ENCODE data around the gene RPEL1.

The RPEL1 gene

DNA sequence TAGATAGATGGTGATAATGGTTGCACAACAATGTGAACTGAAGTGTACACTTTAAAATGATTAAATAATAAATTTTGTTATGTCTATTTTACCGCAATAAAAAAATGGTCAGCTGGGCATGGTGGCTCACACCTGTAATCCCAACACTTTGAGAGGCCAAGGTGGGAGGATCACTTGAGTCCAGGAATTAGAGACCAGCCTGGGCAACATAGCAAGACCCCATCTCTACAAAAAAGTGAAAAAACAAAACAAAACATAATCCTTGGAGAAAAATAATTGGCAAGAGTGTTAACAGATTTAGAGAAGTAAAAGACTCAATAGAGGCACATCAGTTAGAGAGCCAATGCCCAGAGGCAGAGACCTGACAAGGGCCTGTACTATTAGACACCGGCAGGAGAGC is 9.9 kb upstream of the RPEL1 start:
- TF ChIP-seq, protein P1, sequence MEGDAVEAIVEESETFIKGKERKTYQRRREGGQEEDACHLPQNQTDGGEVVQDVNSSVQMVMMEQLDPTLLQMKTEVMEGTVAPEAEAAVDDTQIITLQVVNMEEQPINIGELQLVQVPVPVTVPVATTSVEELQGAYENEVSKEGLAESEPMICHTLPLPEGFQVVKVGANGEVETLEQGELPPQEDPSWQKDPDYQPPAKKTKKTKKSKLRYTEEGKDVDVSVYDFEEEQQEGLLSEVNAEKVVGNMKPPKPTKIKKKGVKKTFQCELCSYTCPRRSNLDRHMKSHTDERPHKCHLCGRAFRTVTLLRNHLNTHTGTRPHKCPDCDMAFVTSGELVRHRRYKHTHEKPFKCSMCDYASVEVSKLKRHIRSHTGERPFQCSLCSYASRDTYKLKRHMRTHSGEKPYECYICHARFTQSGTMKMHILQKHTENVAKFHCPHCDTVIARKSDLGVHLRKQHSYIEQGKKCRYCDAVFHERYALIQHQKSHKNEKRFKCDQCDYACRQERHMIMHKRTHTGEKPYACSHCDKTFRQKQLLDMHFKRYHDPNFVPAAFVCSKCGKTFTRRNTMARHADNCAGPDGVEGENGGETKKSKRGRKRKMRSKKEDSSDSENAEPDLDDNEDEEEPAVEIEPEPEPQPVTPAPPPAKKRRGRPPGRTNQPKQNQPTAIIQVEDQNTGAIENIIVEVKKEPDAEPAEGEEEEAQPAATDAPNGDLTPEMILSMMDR (conservative IDR thresholded peaks at IDR 0.05; ENCODE audit: control insufficient read depth, insufficient read depth, low read depth, low read length) = no peak
- no peak for DNase-seq (ENCODE audit: low read depth)
- no peak overlapping the region for H3K4me3 ChIP-seq (ENCODE audit: control insufficient read depth, low read depth, low read length)

DNA sequence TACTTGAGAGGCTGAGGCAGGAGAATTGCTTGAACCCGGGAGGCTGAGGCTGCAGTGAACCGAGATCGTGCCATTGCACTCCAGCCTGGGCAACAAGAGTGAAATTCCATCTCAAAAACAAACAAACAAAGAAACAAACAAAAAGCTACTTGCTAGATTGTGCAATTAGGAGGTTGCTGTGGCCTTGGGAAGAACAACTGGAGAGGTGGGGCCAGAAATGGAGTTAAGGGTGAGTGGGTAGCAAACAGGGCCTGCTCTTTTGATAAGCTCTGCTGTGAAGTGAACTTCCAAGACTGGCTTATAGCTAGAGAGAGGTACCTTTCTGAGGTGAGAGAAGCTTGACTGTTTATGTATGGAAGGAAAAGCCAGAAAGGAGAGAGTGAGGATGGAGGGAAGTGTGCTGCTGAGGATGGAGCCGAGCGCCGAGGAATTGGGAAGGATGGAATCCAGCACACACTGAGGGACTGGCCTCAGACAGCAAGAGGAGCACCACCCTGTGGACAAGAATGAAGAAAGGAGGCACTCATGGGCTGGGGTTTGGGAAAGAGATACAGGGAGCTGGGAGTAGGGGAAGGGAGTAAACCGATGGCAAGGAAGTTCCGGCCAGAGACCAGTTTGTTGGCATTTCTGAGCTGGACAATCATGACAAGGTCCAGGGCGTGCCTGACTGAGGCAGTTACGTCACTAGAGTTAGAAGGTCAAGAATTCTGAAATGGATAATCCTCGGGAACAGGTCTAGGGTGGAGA is 7.0 kb upstream of the RPEL1 start:
- peak; percentile 55 for DNase-seq (ENCODE audit: low read depth)
- TF ChIP-seq, protein P1 (conservative IDR thresholded peaks at IDR 0.05; ENCODE audit: control insufficient read depth, insufficient read depth, low read depth, low read length) = peak; percentile 48
- no peak overlapping the region for H3K4me3 ChIP-seq (ENCODE audit: control insufficient read depth, low read depth, low read length)

DNA sequence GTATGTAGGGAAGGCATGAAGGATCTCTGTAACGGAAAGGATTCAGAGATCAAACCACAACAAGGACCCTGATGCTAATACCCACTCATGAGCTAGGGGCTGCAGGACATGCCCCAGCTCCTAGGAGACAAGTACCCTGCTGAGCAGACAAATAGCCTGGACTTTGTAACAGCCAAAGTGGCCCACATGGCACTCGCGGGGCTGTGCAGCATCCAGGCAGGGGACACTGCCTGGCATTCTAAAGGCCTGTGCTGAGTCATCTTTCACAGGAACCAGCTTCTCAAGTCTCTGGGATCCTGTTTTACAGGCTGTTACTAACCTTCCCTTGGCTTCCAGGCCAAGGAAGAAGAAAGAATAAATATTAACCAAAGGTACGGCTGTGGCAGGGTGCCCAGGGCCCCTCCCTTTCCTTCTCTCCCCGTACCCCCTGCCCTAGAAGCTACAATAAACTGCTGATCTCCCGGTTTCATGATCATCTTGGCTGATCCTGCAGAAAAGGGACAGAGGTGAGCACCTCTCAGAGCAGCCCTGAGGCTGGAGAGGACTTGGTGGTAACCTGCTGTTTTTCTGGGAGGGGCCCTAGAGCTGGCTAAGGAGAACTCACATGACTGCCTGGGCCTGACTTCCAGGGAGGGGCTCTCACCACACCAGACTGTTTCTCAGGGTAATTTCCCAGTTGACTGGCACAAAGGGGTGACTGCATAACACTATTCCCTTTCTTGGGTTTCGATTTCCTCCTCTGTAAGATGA is 4.2 kb upstream of the RPEL1 start:
- TF ChIP-seq, protein P1 (conservative IDR thresholded peaks at IDR 0.05; ENCODE audit: control insufficient read depth, insufficient read depth, low read depth, low read length) = no peak
- no peak overlapping the region for H3K4me3 ChIP-seq (ENCODE audit: control insufficient read depth, low read depth, low read length)
- DNase-seq (ENCODE audit: low read depth) = peak; percentile 20

DNA sequence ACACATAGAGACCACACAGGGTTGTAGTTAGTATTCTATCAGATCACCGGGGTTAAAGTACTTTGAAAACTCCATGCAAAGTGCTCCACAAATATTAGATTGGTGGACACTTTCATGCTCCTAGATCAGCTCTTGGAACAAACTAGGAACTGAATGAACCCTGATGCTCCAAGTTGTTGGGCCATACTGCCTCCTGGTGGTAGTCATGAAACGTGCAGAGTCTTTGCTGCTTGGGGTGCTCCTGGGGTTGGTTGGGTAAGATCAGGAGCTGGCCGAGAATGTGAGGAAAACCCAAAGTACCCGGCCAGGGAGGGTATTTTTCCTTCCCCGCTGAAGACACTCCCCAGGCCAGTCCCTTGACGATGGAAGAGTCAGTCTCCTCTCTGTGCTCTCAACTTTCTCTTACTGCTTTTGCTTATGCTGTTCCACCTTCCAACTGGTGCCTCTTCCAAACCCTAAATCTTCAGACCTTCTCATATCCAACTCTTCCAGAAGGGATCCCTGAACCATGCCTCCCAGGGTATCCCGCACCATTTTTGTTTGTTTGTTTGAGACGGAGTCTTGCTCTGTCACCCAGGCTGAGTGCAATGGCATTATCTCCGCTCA is 918 bp upstream of the RPEL1 start:
- TF ChIP-seq, protein P1 (conservative IDR thresholded peaks at IDR 0.05; ENCODE audit: control insufficient read depth, insufficient read depth, low read depth, low read length) = peak; percentile 96
- H3K4me3 ChIP-seq (ENCODE audit: control insufficient read depth, low read depth, low read length) = no peak overlapping the region
- DNase-seq (ENCODE audit: low read depth) = peak; percentile 85

DNA sequence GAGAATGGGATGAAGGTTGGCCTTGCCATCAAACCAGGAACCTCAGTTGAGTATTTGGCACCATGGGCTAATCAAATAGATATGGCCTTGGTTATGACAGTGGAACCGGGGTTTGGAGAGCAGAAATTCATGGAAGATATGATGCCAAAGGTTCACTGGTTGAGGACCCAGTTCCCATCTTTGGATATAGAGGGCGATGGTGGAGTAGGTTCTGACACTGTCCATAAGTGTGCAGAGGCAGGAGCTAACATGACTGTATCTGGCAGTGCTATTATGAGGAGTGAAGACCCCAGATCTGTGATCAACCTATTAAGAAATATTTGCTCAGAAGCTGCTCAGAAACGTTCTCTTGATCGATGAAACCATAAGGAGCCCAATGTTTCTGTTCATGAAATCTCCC is 637 bp downstream of the RPEL1 start:
- H3K4me3 ChIP-seq (ENCODE audit: control insufficient read depth, low read depth, low read length) = no peak overlapping the region
- peak; percentile 8 for DNase-seq (ENCODE audit: low read depth)
- TF ChIP-seq, protein P1 (conservative IDR thresholded peaks at IDR 0.05; ENCODE audit: control insufficient read depth, insufficient read depth, low read depth, low read length) = peak; percentile 33

DNA sequence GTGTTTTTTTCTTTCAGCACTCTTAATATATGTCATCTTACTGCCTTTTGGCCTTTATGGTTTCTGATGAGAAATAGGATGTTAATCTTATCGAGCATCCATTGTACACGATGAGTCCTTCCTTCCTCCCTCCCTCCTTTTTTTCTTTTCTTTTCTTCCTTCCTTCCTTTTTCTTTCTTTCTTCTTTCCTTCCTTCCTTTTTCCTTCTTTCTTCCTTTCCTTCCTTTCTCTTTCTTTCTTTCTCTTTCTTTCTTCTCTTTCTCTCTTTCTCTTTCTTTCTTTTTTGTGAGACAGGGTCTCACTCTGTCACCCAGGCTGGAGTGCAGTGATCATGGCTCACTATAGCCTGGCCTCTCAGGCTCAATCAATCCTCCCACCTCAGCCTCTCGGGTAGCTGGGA is 8.4 kb downstream of the RPEL1 start:
- no peak overlapping the region for H3K4me3 ChIP-seq (ENCODE audit: control insufficient read depth, low read depth, low read length)
- no peak for DNase-seq (ENCODE audit: low read depth)
- TF ChIP-seq, protein P1 (conservative IDR thresholded peaks at IDR 0.05; ENCODE audit: control insufficient read depth, insufficient read depth, low read depth, low read length) = no peak
